Neutrophil (primary cell): Measurements from ENCODE around the gene RPS3.

Source experiments
- H3K27ac ChIP-seq: fragments of 200-600 bp; sonication (generic); 2 replicates; pipeline ENCODE4 v1.5.1; 2016; ENCODE audit warnings: mild to moderate bottlenecking, moderate library complexity
- H3K27me3 ChIP-seq: fragments of 200-600 bp; sonication (generic); 2 replicates; pipeline ENCODE4 v1.6.0; 2016; ENCODE audit warnings: mild to moderate bottlenecking
- H3K36me3 ChIP-seq: fragments of 200-600 bp; sonication (generic); 2 replicates; pipeline ENCODE4 v1.5.1; 2017
- H3K4me1 ChIP-seq, 2 experiments: fragments of 200-600 bp in 1 of 2; sonication (generic) in 1 of 2; 1 replicate in 1 of 2; 2 replicates in 1 of 2; pipeline versions ENCODE4 v1.5.1 to v1.6.1; 2013 to 2016; ENCODE audit warnings: low read depth in 1 of 2, low read length in 1 of 2, mild to moderate bottlenecking in 1 of 2, moderate library complexity in 1 of 2; ENCODE audit not compliant: control insufficient read depth in 1 of 2, insufficient read depth in 1 of 2
- H3K4me3 ChIP-seq, 2 experiments: fragments of 200-600 bp in 1 of 2; sonication (generic) in 1 of 2; 1 replicate in 1 of 2; 2 replicates in 1 of 2; pipeline ENCODE4 v1.5.1; 2013 to 2016; ENCODE audit warnings: low read depth in 1 of 2, low read length in 1 of 2, mild to moderate bottlenecking in 1 of 2, moderate library complexity in 1 of 2
- H3K9me3 ChIP-seq: fragments of 200-600 bp; sonication (generic); 2 replicates; pipeline ENCODE4 v1.5.1; 2016
- TF ChIP-seq, protein P1 (sequence below): fragments of 200-600 bp; sonication (generic); IDR thresholded peaks from 2 replicates; pipeline ENCODE4 v1.5.1; 2016; ENCODE audit warnings: antibody characterized with exemption

RPS3 gene

DNA sequence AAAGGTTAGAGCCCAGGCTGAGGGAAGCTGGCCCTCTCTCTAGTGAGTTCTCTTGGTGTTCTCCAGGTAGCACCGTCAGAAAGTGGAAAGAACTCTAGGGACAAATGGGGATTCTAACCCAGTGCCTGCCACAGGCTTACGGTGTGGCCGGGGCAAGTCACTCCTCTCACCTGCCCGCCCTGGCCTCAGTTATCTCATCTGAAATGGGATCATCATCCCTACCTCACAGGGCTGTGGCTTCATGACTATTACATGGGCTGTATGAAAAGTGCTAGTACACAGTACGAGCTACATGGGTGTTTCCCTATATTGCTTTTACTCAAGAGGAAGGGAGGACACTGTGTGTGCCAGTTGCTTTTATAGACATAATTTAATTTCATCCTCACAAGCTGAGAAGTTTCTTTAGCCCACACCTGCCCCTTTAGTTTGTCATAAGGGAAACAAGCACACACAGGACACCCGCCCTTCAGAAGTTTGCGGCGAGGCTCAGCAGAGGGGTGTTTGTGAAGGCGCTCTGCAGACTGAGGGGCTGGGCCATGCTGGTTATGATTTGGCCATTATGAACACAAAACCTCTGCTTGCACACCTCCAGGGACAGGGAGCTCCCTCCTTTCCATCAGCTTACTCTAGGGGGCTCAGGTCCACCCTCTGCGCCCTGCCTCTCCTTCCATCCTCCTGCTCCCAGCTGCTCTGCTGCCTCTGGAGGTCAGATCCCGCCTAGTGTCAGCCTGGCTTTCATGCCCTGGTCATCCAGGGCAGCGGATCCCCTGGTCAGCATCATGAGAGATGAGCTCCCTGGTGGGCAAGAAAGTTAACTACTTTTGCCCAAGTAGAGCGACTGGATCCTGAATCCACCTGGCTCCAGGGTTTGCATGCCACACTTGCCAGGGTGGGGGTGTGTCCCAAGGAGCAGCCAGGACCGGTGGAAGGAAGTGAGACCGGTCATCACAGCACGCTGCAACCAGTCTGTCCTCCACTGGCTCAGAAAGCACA is 32.5 kb downstream of the RPS3 start:
- Histone ChIP-seq H3K4me3 (no peak overlapping the region), H3K36me3 (no peaks in the 10 kb centered on the region), H3K27me3 (peaks cover 80% of the 10 kb centered on the region), H3K4me1 (peaks cover 10 to 25% of the 10 kb centered on the region in 2 experiments), H3K27ac (no peak overlapping the region), H3K9me3 (peaks cover 6% of the 10 kb centered on the region)
- TF ChIP-seq, protein P1, sequence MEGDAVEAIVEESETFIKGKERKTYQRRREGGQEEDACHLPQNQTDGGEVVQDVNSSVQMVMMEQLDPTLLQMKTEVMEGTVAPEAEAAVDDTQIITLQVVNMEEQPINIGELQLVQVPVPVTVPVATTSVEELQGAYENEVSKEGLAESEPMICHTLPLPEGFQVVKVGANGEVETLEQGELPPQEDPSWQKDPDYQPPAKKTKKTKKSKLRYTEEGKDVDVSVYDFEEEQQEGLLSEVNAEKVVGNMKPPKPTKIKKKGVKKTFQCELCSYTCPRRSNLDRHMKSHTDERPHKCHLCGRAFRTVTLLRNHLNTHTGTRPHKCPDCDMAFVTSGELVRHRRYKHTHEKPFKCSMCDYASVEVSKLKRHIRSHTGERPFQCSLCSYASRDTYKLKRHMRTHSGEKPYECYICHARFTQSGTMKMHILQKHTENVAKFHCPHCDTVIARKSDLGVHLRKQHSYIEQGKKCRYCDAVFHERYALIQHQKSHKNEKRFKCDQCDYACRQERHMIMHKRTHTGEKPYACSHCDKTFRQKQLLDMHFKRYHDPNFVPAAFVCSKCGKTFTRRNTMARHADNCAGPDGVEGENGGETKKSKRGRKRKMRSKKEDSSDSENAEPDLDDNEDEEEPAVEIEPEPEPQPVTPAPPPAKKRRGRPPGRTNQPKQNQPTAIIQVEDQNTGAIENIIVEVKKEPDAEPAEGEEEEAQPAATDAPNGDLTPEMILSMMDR: no peak

DNA sequence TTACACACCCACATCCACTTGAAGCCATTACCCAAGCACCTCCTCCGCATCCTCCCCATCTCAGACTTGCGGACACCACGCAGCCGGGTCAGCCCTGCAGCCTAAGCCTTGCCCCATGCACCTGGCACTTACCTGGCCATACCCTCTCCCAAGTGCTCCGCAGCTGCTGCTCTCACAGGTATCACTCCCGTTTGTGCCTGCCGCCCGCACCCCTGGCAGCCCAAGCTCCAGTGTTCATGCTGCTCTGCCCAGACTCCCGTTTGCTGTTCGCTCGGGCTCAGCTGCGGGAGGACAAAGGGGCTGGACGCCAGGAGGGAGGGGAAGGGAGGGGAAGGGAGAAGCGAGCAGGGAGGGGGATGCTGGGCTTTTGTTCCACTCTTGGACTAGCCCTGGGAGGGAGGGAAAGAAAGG is 33.6 kb downstream of the RPS3 start, which contains the start of gene KLHL35:
Gene KLHL35, minus strand, starts transcription at position 293 of the 411 bp plus-strand sequence. CDS start 2,574 bp downstream, outside the sequence.
- Histone ChIP-seq H3K4me3 (no peak within 1 kb of the TSS), H3K36me3 (no peaks in the 10 kb centered on the region), H3K4me1 (peaks cover 10 to 22% of the 10 kb centered on the region in 2 experiments), H3K27me3 (peaks cover 74% of the 10 kb centered on the region), H3K27ac (no peak within 1 kb of the TSS), H3K9me3 (peaks cover 6% of the 10 kb centered on the region)
- TF ChIP-seq, protein P1: no peak

DNA sequence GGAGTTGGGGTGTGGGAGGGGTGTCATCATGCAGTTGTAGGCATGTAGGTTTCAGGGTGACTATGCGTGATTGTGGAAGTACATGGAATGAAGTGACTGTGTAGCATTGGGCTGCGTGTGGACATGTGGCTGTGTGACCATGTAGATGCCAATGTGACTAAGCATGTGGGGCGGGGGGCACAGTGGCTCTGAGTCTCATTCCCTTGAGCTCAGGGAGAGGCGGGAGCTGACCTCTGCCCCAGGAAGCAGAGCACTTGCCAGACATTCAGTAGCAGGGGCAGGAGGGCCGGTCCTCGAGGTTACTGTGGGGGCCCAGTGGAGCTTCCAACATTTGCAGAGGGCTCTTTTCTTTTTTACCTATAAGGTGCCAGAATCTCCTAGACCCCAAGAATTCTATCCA is 34.1 kb downstream of the RPS3 start:
- H3K4me3 ChIP-seq: no peak overlapping the region
- TF ChIP-seq, protein P1: no peak
- H3K36me3 ChIP-seq: no peaks in the 10 kb centered on the region
- H3K4me1 ChIP-seq: peaks cover 10 to 17% of the 10 kb centered on the region in 2 experiments
- no peak overlapping the region for H3K27ac ChIP-seq
- peaks cover 6% of the 10 kb centered on the region for H3K9me3 ChIP-seq
- H3K27me3 ChIP-seq: peaks cover 72% of the 10 kb centered on the region

DNA sequence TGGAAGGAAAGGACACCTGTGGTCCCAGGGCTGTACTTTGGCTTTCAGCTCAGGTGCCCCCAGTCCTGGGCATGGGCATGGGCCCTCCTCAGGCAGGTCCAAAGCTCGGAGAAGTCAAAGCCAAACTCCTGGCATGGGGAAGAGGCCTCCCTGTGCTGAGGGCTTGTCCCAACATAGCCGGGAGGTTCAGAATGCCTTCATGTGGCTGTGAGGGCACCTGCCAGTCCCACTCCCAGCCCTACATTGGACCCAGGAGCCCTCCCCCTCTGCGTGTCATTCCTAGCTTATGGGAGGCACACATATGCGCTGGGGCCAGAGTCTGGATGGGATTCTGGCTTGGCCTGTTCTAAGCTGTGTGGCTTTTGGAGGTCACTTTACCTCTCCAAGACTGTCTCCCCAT is 34.7 kb downstream of the RPS3 start:
- no peak overlapping the region for H3K4me3 ChIP-seq
- H3K4me1 ChIP-seq: peaks cover 10 to 13% of the 10 kb centered on the region in 2 experiments
- peaks cover 68% of the 10 kb centered on the region for H3K27me3 ChIP-seq
- H3K27ac ChIP-seq: no peak overlapping the region
- H3K9me3 ChIP-seq: peaks cover 4% of the 10 kb centered on the region
- no peaks in the 10 kb centered on the region for H3K36me3 ChIP-seq
- TF ChIP-seq, protein P1: no peak

DNA sequence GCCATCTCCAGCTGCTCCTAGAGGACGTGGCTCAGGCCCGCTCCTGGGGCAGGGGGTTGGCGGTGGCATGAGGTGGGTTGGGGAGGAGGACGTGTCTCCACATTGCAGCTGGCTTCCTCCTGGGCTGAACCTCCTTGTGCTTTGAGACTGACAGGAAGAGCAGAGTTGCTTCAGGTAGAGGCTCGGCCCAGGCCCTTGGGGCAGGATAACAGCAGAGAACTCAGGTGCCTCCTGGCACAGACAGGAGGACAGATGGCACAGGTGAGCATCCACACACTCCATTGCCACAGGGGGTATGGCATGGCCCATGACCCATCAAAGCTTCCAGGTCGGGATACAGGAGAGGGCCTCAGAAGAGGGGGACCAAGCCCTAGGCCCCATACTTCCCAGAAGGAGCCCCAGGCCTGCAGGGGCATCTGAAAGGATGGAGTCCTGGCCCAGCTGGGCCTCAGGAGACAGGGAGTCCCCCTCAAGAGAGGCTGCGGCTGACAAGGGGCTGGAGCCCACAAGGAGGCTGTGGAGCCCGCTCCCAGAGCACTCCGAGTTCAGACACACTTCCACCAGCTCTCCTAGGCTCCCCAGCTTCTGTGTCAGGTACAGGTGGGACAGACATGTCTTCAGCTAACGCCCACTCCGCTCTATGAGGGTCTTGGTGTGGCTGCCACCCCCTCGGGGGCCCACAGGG is 35.7 kb downstream of the RPS3 start:
- Histone ChIP-seq H3K4me1 (peaks cover 7 to 8% of the 10 kb centered on the region in 2 experiments), H3K36me3 (no peaks in the 10 kb centered on the region), H3K27me3 (peaks cover 58% of the 10 kb centered on the region), H3K9me3 (no peaks in the 10 kb centered on the region), H3K4me3 (no peak overlapping the region), H3K27ac (no peak overlapping the region)
- TF ChIP-seq, protein P1: no peak
